ENCODE results near the gene SULT1A2. TPM values are rescaled to one million over a fixed set of nuclear protein-coding genes. Genes with fewer than 3 reads are reported as not detected.
A peak's percentile ranks its signal among the peaks of the same experiment; 100 is the strongest.

Gene SULT1A2
- total and polyA plus RNA-seq, 2 of the 4 experiments (the other 2 are of a cell fraction): 0.09 TPM; not detected in 1

GRCh38 chr16:28553776-28554633 lies 42.8 kb downstream of the SULT1A2 start, which contains the start of gene SGF29 (continued):
- TF ChIP-seq ELK1 (IDR thresholded peaks at IDR 0.05; ENCODE audit: borderline replicate concordance, low read depth, low read length): no peak

- no peaks in the 10 kb centered on the region for H3K9me1 ChIP-seq (ENCODE audit: insufficient read depth, low read length)
- H4K8ac ChIP-seq (ENCODE audit: low read depth in 2 of 2, low read length in 2 of 2): no peak overlapping the region
- no peak overlapping the region for H2BK15ac ChIP-seq (ENCODE audit: low read depth, low read length)
- H3K9me3 ChIP-seq (ENCODE audit: control insufficient read depth, insufficient read depth, low read length): no peaks in the 10 kb centered on the region
- dilution Hi-C loops (cut with HindIII; ENCODE audit: low sequenced_read_pairs, unreplicated experiment) (no loop called here), intact Hi-C loops (cut with micrococcal nuclease) (loop anchor here (1.0 kb wide), 1 partner anchor 228 kb away; no protein-coding TSS in a partner anchor), in situ Hi-C loops (cut with MboI; ENCODE audit: low sequenced_read_pairs) (loop anchor here (10.0 kb wide), 1 partner anchor 225 kb away; no protein-coding TSS in a partner anchor)
- H4K5ac ChIP-seq (ENCODE audit: low read depth, low read length): no peak overlapping the region
- no peak overlapping the region for H3K9ac ChIP-seq (ENCODE audit: low read depth, low read length)
- WGBS, 2 experiments (ENCODE audit: extremely low coverage in 2 of 2, insufficient read length in 1 of 2): no CpG with 5 or more reads among the region's 11 CpGs
- H3K79me1 ChIP-seq (ENCODE audit: low read depth in 1 of 2, low read length in 2 of 2): peaks cover 2% of the 10 kb centered on the region in 2 experiments; a peak in 3 of 4 replicates
- H4K20me1 ChIP-seq (ENCODE audit: insufficient read depth, low read length): peaks cover 3% of the 10 kb centered on the region; the same call in 1 of the 2 replicates
- H2AFZ ChIP-seq (replicated peaks; ENCODE audit: low read length, poor library complexity): no peak overlapping the region
- no peak overlapping the region for H3K4ac ChIP-seq (ENCODE audit: low read depth, low read length)
- CTCF ChIA-PET: interaction anchor here (0.7 to 0.9 kb wide), 2 partner anchors 61 to 271 kb away, joined by 3 read pairs; no protein-coding TSS in a partner anchor
- POLR2A ChIA-PET (ENCODE audit: unreplicated experiment): no interaction called here
- peaks cover 7% of the 10 kb centered on the region for H3K27me3 ChIP-seq (ENCODE audit: control insufficient read depth, insufficient read depth, low read length)
- no TSS peak for BruUV-seq (replicated peaks)
- no peak overlapping the region for H2BK5ac ChIP-seq (ENCODE audit: low read depth, low read length, poor library complexity, severe bottlenecking)
- H2BK120ac ChIP-seq (ENCODE audit: low read depth, low read length): no peak overlapping the region
- no peak overlapping the region for H3K14ac ChIP-seq (replicated peaks; ENCODE audit: low read depth, low read length)
- H3K36me3 ChIP-seq (ENCODE audit: control insufficient read depth, insufficient read depth, low read length): no peaks in the 10 kb centered on the region
- H3K4me2 ChIP-seq (ENCODE audit: low read depth, low read length): no peak overlapping the region
- H4K91ac ChIP-seq (ENCODE audit: insufficient read depth, low read depth, low read length): no peak overlapping the region
- H3K56ac ChIP-seq (ENCODE audit: extremely low read depth, insufficient read depth, low read length): no peak overlapping the region
- 0 out of 2 replicates have a peak, but pooled peaks cover under 1% of the 10 kb centered on the region for H3K4me1 ChIP-seq (ENCODE audit: control insufficient read depth, insufficient read depth, low read length)
- DNase-seq (peak; percentile 53), ATAC-seq (ENCODE audit: low read depth) (peak; percentile 15; the same call in 1 of the 2 replicates)
- H2AK5ac ChIP-seq (ENCODE audit: low read depth, low read length): no peak overlapping the region
- H3K27ac ChIP-seq (ENCODE audit: insufficient read depth, low read length): no peak overlapping the region
- no peak overlapping the region for H2BK20ac ChIP-seq (ENCODE audit: low read depth, low read length)
- no peak overlapping the region for H3K4me3 ChIP-seq (ENCODE audit: insufficient read depth, low read depth, low read length)
- no peak overlapping the region for H3K23ac ChIP-seq (ENCODE audit: low read depth, low read length)
- H3K18ac ChIP-seq (ENCODE audit: low read depth, low read length): no peak overlapping the region
- H2AK9ac ChIP-seq (replicated peaks; ENCODE audit: low read depth, low read length, poor library complexity): no peak overlapping the region
- TF ChIP-seq CTCF (conservative IDR thresholded peaks at IDR 0.05; ENCODE audit: low read depth, low read length) (peak; percentile 72), RFX5 (IDR thresholded peaks at IDR 0.05; ENCODE audit: low read depth, low read length) (no peak), NFE2L2 (IDR thresholded peaks at IDR 0.05; ENCODE audit: low read depth, low read length) (no peak), RAD21 (IDR thresholded peaks at IDR 0.05; ENCODE audit: low read length) (peak; percentile 77), MXI1 (IDR thresholded peaks at IDR 0.05; ENCODE audit: borderline replicate concordance, low read depth, low read length) (no peak), BHLHE40 (IDR thresholded peaks at IDR 0.05; ENCODE audit: low read depth, low read length) (no peak), FOS (IDR thresholded peaks at IDR 0.05; ENCODE audit: low read depth, low read length) (no peak), USF2 (IDR thresholded peaks at IDR 0.05; ENCODE audit: low read depth, low read length) (no peak), POLR2A (IDR thresholded peaks at IDR 0.05; ENCODE audit: low read depth, low read length) (no peak), RCOR1 (IDR thresholded peaks at IDR 0.05; ENCODE audit: insufficient replicate concordance, low read length) (no peak)
Measured at GRCh38 chr16:28549301-28549899, 47.5 kb downstream of the SULT1A2 start.

Measured in IMR-90 (cell line).